Neuronal stem cell (in vitro differentiated cells): Measurements from ENCODE around the gene BMP5. TPM values are rescaled to one million over a fixed set of nuclear protein-coding genes. Genes with fewer than 3 reads are reported as not detected.

ENCODE experiments used
- DNase-seq: peaks from one replicate; pipeline ENCODE4 v3.0.0-alpha.2; 2013; ENCODE audit warnings: low spot score
- H2AFZ ChIP-seq: one replicate; pipeline ENCODE4 v1.6.1; 2013; ENCODE audit warnings: mild to moderate bottlenecking, low read length, inconsistent platforms
- H2AK5ac ChIP-seq: 2 replicates; pipeline ENCODE4 v1.6.1; 2013; ENCODE audit warnings: low read depth, mild to moderate bottlenecking, inconsistent platforms, low read length, moderate library complexity, mixed read lengths
- H2BK120ac ChIP-seq: 2 replicates; pipeline ENCODE4 v1.6.1; 2013; ENCODE audit warnings: low read depth, mild to moderate bottlenecking, inconsistent platforms, low read length, moderate library complexity, mixed read lengths
- H2BK12ac ChIP-seq: one replicate; pipeline ENCODE4 v1.6.1; 2013; ENCODE audit warnings: low read length, inconsistent platforms
- H2BK15ac ChIP-seq: 2 replicates; pipeline ENCODE4 v1.6.1; 2013; ENCODE audit warnings: mild to moderate bottlenecking, low read length, inconsistent platforms, mixed read lengths
- H2BK5ac ChIP-seq: one replicate; pipeline ENCODE4 v1.6.1; 2013; ENCODE audit warnings: inconsistent platforms, mild to moderate bottlenecking, low read length, moderate library complexity
- H3K14ac ChIP-seq: one replicate; pipeline ENCODE4 v1.6.1; 2013; ENCODE audit warnings: low read length, inconsistent platforms
- H3K18ac ChIP-seq: 2 replicates; pipeline ENCODE4 v1.6.1; 2013; ENCODE audit warnings: low read length, inconsistent platforms
- H3K23ac ChIP-seq: 2 replicates; pipeline ENCODE4 v1.6.1; 2013; ENCODE audit warnings: low read depth, mild to moderate bottlenecking, mixed read lengths, low read length, inconsistent platforms; ENCODE audit not compliant: poor library complexity
- H3K27ac ChIP-seq: replicated peaks from 3 replicates; pipeline ENCODE4 v1.5.1; 2013; ENCODE audit warnings: low read length, inconsistent platforms
- H3K27me3 ChIP-seq, 3 experiments: 2 replicates each; pipeline ENCODE4 v1.6.1; 2013; ENCODE audit warnings: low read length in 3 of 3, mild to moderate bottlenecking in 2 of 3, inconsistent platforms in 1 of 3, low read depth in 1 of 3, mixed read lengths in 1 of 3, moderate library complexity in 1 of 3; ENCODE audit not compliant: control insufficient read depth in 3 of 3, insufficient read depth in 3 of 3
- H3K36me3 ChIP-seq, 2 donors: replicated peaks in 1 of 2; 2 replicates each; pipeline ENCODE4 v1.6.1; 2013; ENCODE audit warnings: low read length in 2 of 2; ENCODE audit not compliant: control insufficient read depth in 2 of 2, insufficient read depth in 2 of 2
- H3K4ac ChIP-seq: 2 replicates; pipeline ENCODE4 v1.6.1; 2013; ENCODE audit warnings: inconsistent platforms, mild to moderate bottlenecking, low read length, moderate library complexity
- H3K4me1 ChIP-seq, 2 donors: 1 replicate in 1 of 2; 2 replicates in 1 of 2; pipeline ENCODE4 v1.6.1; 2013; ENCODE audit warnings: low read length in 2 of 2, low read depth in 1 of 2; ENCODE audit not compliant: control insufficient read depth in 2 of 2, insufficient read depth in 1 of 2
- H3K4me2 ChIP-seq: one replicate; pipeline ENCODE4 v1.6.1; 2013; ENCODE audit warnings: mild to moderate bottlenecking, low read length, inconsistent platforms; ENCODE audit not compliant: insufficient read depth, poor library complexity, severe bottlenecking
- H3K4me3 ChIP-seq, 2 donors: 2 replicates each; pipeline ENCODE4 v1.5.1; 2013; ENCODE audit warnings: low read length in 2 of 2, mild to moderate bottlenecking in 2 of 2, inconsistent platforms in 1 of 2, moderate library complexity in 1 of 2
- H3K79me1 ChIP-seq: one replicate; pipeline ENCODE4 v1.6.1; 2013; ENCODE audit warnings: low read depth, mild to moderate bottlenecking, inconsistent platforms, low read length, moderate library complexity
- H3K9ac ChIP-seq: one replicate; pipeline ENCODE4 v1.6.1; 2013; ENCODE audit warnings: mild to moderate bottlenecking, low read depth, low read length, inconsistent platforms; ENCODE audit not compliant: poor library complexity
- H3K9me3 ChIP-seq, 2 donors: replicated peaks in 1 of 2; 2 replicates each; pipeline versions ENCODE3 to v1.6.1; 2013; ENCODE audit warnings: low read length in 2 of 2, mild to moderate bottlenecking in 2 of 2, inconsistent platforms in 1 of 2, low read depth in 1 of 2, mixed read lengths in 1 of 2, moderate library complexity in 1 of 2; ENCODE audit not compliant: control insufficient read depth in 2 of 2, insufficient read depth in 1 of 2
- H4K8ac ChIP-seq: one replicate; pipeline ENCODE4 v1.6.1; 2013; ENCODE audit warnings: low read depth, mild to moderate bottlenecking, inconsistent platforms, low read length, moderate library complexity
- H4K91ac ChIP-seq: one replicate; pipeline ENCODE4 v1.6.1; 2013; ENCODE audit warnings: low read length, low read depth, mild to moderate bottlenecking, inconsistent platforms; ENCODE audit not compliant: poor library complexity
- WGBS, 2 donors: extraction: QIAGEN DNeasy Blood & Tissue Kit; methylation state at CpG; one replicate each; pipeline ENCODE4 v1.1.7; 2013; ENCODE audit warnings: missing lambda C conversion rate in 2 of 2, mixed read lengths in 1 of 2; ENCODE audit not compliant: insufficient read length in 2 of 2, insufficient replicate concordance in 1 of 2; ENCODE audit errors: extremely low coverage in 2 of 2; 5-methylcytosine and 5-hydroxymethylcytosine counted together
- polyA plus RNA-seq, 2 experiments: library from polyadenylated mRNA; stranded (reverse); fragments of 200-250 nt; gene quantifications; one replicate each; pipeline ENCODE4 v1.2.3, GENCODE V29; 2013

The BMP5 gene
- polyA plus RNA-seq (2013, experiment 1 of 2) = 1.2 TPM
- 1.2 TPM for polyA plus RNA-seq (2013, experiment 2 of 2)

DNA sequence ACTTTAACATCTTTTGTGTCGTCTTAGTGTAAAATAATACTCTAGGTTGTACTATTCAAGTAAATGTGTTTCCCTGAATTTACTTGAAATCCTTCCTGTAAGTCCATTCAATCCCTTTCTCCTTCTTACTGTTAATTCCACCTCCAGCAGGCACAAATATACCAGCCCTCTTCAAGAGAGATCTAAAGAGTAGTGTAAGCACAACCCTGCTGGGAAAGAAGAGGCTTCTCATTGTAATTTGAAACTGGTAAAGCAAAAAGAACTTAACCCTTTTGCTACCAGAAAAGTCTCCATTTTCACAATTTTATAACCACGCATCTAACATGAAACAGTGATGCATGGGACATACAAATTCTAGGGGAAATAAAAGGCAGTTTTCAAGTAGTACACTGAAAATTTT, at the start of gene BMP5:
Gene BMP5 (minus strand): TSS at position 191 of the 400 bp plus-strand sequence. CDS start 725 bp downstream, outside the sequence.
- peak within 1 kb of the TSS in 1 of 2 donors; percentile 58 for H3K4me3 ChIP-seq
- H3K14ac ChIP-seq = no peak within 1 kb of the TSS
- H3K4me1 ChIP-seq = peaks cover 0 to 5% of the 10 kb centered on the region in 2 donors
- H3K4me2 ChIP-seq = no peak within 1 kb of the TSS
- H3K36me3 ChIP-seq = no peaks in the 10 kb centered on the region
- no peaks in the 10 kb centered on the region for H3K9me3 ChIP-seq
- H2BK5ac ChIP-seq = no peak within 1 kb of the TSS
- no peak within 1 kb of the TSS for H3K23ac ChIP-seq
- no peak within 1 kb of the TSS for H3K18ac ChIP-seq
- H2AFZ ChIP-seq = peak within 1 kb of the TSS; percentile 80
- no peak within 1 kb of the TSS for H2AK5ac ChIP-seq
- no peak within 1 kb of the TSS for H4K8ac ChIP-seq
- no peak within 1 kb of the TSS for H3K4ac ChIP-seq
- no peak within 1 kb of the TSS for H2BK15ac ChIP-seq
- no peak within 1 kb of the TSS for H3K27ac ChIP-seq
- H2BK120ac ChIP-seq = no peak within 1 kb of the TSS
- WGBS, 2 donors = no CpG with 5 or more reads among the region's 2 CpGs
- H3K79me1 ChIP-seq = no peaks in the 10 kb centered on the region
- no peak within 1 kb of the TSS for H2BK12ac ChIP-seq
- no peak within 1 kb of the TSS for H3K9ac ChIP-seq
- no peaks in the 10 kb centered on the region for H3K27me3 ChIP-seq
- no peak within 1 kb of the TSS for H4K91ac ChIP-seq
- peak; percentile 14 for DNase-seq

GRCh38 chr6:55922406-55922805, 47.0 kb upstream of the BMP5 start:
- H4K8ac ChIP-seq = no peak overlapping the region
- no peak overlapping the region for H2BK15ac ChIP-seq
- no peaks in the 10 kb centered on the region for H3K79me1 ChIP-seq
- H2BK120ac ChIP-seq = no peak overlapping the region
- no peak overlapping the region for H2AFZ ChIP-seq
- no peak overlapping the region for H3K14ac ChIP-seq
- no peak overlapping the region for H2BK12ac ChIP-seq
- H3K18ac ChIP-seq = no peak overlapping the region
- H3K9ac ChIP-seq = no peak overlapping the region
- DNase-seq = no peak
- no peak overlapping the region for H3K23ac ChIP-seq
- no peak overlapping the region for H2BK5ac ChIP-seq
- H3K4me1 ChIP-seq = no peaks in the 10 kb centered on the region
- H4K91ac ChIP-seq = no peak overlapping the region
- H3K27ac ChIP-seq = no peak overlapping the region
- no peak overlapping the region for H3K4me2 ChIP-seq
- no peaks in the 10 kb centered on the region for H3K9me3 ChIP-seq
- no peaks in the 10 kb centered on the region for H3K36me3 ChIP-seq
- no peaks in the 10 kb centered on the region for H3K27me3 ChIP-seq
- H3K4ac ChIP-seq = no peak overlapping the region
- no peak overlapping the region for H2AK5ac ChIP-seq
- no peak overlapping the region for H3K4me3 ChIP-seq

- H3K9ac ChIP-seq = no peak overlapping the region
- H3K79me1 ChIP-seq = no peaks in the 10 kb centered on the region
- H2BK5ac ChIP-seq = no peak overlapping the region
- no peak overlapping the region for H3K4me3 ChIP-seq
- no peak overlapping the region for H4K91ac ChIP-seq
- H3K18ac ChIP-seq = no peak overlapping the region
- H3K23ac ChIP-seq = no peak overlapping the region
- H2BK15ac ChIP-seq = no peak overlapping the region
- H2AFZ ChIP-seq = no peak overlapping the region
- no peak overlapping the region for H2BK120ac ChIP-seq
- no peak for DNase-seq
- H3K4me1 ChIP-seq = no peaks in the 10 kb centered on the region
- H2BK12ac ChIP-seq = no peak overlapping the region
- no peak overlapping the region for H3K14ac ChIP-seq
- H3K27ac ChIP-seq = no peak overlapping the region
- H4K8ac ChIP-seq = no peak overlapping the region
- H3K4me2 ChIP-seq = no peak overlapping the region
- no peak overlapping the region for H2AK5ac ChIP-seq
- H3K27me3 ChIP-seq = no peaks in the 10 kb centered on the region
- no CpG with 5 or more reads among the region's 5 CpGs for WGBS, 2 donors
- no peaks in the 10 kb centered on the region for H3K9me3 ChIP-seq
- H3K4ac ChIP-seq = no peak overlapping the region
- H3K36me3 ChIP-seq = no peaks in the 10 kb centered on the region
Observed at GRCh38 chr6:55919716-55920308, 44.4 kb upstream of the BMP5 start.

DNA sequence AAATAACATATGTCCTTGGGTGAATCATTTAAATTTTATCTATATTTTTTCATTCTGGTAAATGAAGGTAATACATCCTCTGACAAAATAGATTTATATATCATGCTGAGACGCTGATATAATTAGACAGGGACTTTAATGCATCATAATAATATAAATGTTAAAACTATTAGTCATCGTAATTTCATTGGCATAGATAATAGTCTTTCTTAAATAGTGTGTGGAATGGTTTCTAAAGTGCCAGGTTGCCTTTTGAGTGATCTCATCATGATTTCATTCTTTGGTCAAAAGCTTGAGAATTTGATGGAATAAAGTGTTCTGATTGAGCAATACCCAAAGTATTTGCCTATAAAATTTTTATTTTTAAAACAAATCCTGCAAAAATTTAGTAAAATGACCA, 43.2 kb upstream of the BMP5 start:
- no CpG with 5 or more reads among the region's 2 CpGs for WGBS, 2 donors
- Histone ChIP-seq H2BK5ac (no peak overlapping the region), H3K27me3 (no peaks in the 10 kb centered on the region), H3K23ac (no peak overlapping the region), H3K9ac (no peak overlapping the region), H3K79me1 (no peaks in the 10 kb centered on the region), H3K4me2 (no peak overlapping the region), H2AK5ac (no peak overlapping the region), H3K14ac (no peak overlapping the region), H2BK12ac (no peak overlapping the region), H4K91ac (no peak overlapping the region), H2BK120ac (no peak overlapping the region), H3K4ac (no peak overlapping the region), H2AFZ (no peak overlapping the region), H3K4me1 (no peaks in the 10 kb centered on the region), H4K8ac (no peak overlapping the region), H3K9me3 (no peaks in the 10 kb centered on the region), H3K27ac (no peak overlapping the region), H2BK15ac (no peak overlapping the region), H3K18ac (no peak overlapping the region), H3K36me3 (no peaks in the 10 kb centered on the region), H3K4me3 (no peak overlapping the region)
- DNase-seq = no peak
